Endothelial cell of umbilical vein (primary cell): ENCODE data around the gene LRCH1.

ENCODE experiments used
- EZH2 ChIP-seq: IDR thresholded peaks from 2 replicates; pipeline ENCODE4 v1.6.1; 2012; ENCODE audit warnings: borderline replicate concordance, low read depth, mild to moderate bottlenecking, moderate library complexity, low read length, inconsistent platforms; ENCODE audit not compliant: severe bottlenecking
- FOS ChIP-seq: IDR thresholded peaks from 2 replicates; pipeline ENCODE4 v1.6.1; 2011; ENCODE audit warnings: mild to moderate bottlenecking, low read length, moderate library complexity, borderline replicate concordance; ENCODE audit not compliant: insufficient read depth
- GATA2 ChIP-seq: IDR thresholded peaks from 2 replicates; pipeline ENCODE4 v1.7.0; 2011; ENCODE audit warnings: low read depth, mild to moderate bottlenecking, moderate library complexity, mixed read lengths, low read length; ENCODE audit not compliant: insufficient read length, insufficient read depth
- JUN ChIP-seq: IDR thresholded peaks from 2 replicates; pipeline ENCODE4 v1.6.1; 2011; ENCODE audit warnings: borderline replicate concordance, low read depth; ENCODE audit not compliant: insufficient read length, insufficient read depth
- MAX ChIP-seq: IDR thresholded peaks from 2 replicates; pipeline ENCODE4 v1.6.1; 2011; ENCODE audit not compliant: insufficient read depth, insufficient read length
- MYC ChIP-seq: IDR thresholded peaks from one replicate; pipeline ENCODE4 v1.6.1; 2011; ENCODE audit warnings: mild to moderate bottlenecking, low read depth, low read length
- POLR2A ChIP-seq: IDR thresholded peaks from 2 replicates; pipeline ENCODE4 v1.6.1; 2012; ENCODE audit warnings: low read depth, mild to moderate bottlenecking, control low read depth, low read length
- POLR2AphosphoS5 ChIP-seq: IDR thresholded peaks from 2 replicates; pipeline ENCODE4 v1.6.1; 2012; ENCODE audit warnings: low read depth, mild to moderate bottlenecking, control low read depth, low read length, moderate library complexity; ENCODE audit not compliant: insufficient read depth
- TF ChIP-seq, protein P1 (sequence below), 2 donors: IDR thresholded peaks; 1 replicate in 1 of 2; 2 replicates in 1 of 2; pipeline ENCODE4 v1.5.1; 2011; ENCODE audit warnings: low read length in 2 of 2, mild to moderate bottlenecking in 2 of 2, moderate library complexity in 2 of 2, control low read depth in 1 of 2, inconsistent platforms in 1 of 2, low read depth in 1 of 2; ENCODE audit not compliant: insufficient read depth in 1 of 2; ENCODE audit errors: extremely low read depth in 1 of 2

DNA sequence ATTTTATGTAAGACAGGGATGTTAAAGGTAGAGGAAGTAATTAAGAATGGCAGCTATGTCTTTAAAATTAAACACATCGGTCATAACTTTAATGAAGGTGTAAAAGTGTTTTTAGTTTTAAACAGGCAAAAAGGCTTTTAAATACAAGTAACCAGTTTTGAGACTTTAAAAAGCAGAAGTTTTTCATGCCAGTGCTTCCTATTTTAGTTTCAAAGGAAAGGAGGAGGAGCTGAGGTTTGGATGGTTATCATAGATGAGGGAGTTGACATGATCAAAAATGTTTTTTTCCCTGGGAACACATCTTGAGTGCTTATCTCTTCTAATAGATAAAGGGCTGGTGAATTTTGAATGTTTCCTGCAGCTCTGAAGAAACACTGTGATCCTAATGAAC, 42.9 kb downstream of the LRCH1 start:
- TF ChIP-seq, protein P1, sequence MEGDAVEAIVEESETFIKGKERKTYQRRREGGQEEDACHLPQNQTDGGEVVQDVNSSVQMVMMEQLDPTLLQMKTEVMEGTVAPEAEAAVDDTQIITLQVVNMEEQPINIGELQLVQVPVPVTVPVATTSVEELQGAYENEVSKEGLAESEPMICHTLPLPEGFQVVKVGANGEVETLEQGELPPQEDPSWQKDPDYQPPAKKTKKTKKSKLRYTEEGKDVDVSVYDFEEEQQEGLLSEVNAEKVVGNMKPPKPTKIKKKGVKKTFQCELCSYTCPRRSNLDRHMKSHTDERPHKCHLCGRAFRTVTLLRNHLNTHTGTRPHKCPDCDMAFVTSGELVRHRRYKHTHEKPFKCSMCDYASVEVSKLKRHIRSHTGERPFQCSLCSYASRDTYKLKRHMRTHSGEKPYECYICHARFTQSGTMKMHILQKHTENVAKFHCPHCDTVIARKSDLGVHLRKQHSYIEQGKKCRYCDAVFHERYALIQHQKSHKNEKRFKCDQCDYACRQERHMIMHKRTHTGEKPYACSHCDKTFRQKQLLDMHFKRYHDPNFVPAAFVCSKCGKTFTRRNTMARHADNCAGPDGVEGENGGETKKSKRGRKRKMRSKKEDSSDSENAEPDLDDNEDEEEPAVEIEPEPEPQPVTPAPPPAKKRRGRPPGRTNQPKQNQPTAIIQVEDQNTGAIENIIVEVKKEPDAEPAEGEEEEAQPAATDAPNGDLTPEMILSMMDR (IDR thresholded peaks at IDR 0.05; ENCODE audit: extremely low read depth in 1 of 2, insufficient read depth in 1 of 2, low read depth in 1 of 2, low read length in 2 of 2), result no peak
- no peak for TF ChIP-seq JUN
- no peak for TF ChIP-seq POLR2AphosphoS5
- TF ChIP-seq POLR2A, result no peak
- TF ChIP-seq GATA2, result no peak
- no peak for TF ChIP-seq EZH2
- TF ChIP-seq MAX, result no peak
- TF ChIP-seq MYC, result no peak
- no peak for TF ChIP-seq FOS
